GM12801 (cell line): ENCODE results near the gene HNRNPA3.

Experiments used
- CTCF ChIP-seq: IDR thresholded peaks from one replicate; pipeline ENCODE4 v1.5.1; 2011; ENCODE audit warnings: control low read depth; ENCODE audit not compliant: insufficient read length; ENCODE audit errors: extremely low read depth

Gene HNRNPA3

GRCh38 chr2:177243073-177243472, 30.5 kb downstream of the HNRNPA3 start:
- TF ChIP-seq CTCF, result no peak

GRCh38 chr2:177243476-177243875, 30.9 kb downstream of the HNRNPA3 start:
- no peak for TF ChIP-seq CTCF

- TF ChIP-seq CTCF, result no peak
Observed at GRCh38 chr2:177244244-177244771, 31.7 kb downstream of the HNRNPA3 start.

- TF ChIP-seq CTCF, result no peak
Observed at GRCh38 chr2:177245010-177245422, 32.4 kb downstream of the HNRNPA3 start.

- no peak for TF ChIP-seq CTCF
Observed at GRCh38 chr2:177246000-177246399, 33.4 kb downstream of the HNRNPA3 start.

GRCh38 chr2:177247693-177248262, 35.2 kb downstream of the HNRNPA3 start:
- TF ChIP-seq CTCF, result no peak

GRCh38 chr2:177249038-177249437, 36.4 kb downstream of the HNRNPA3 start:
- TF ChIP-seq CTCF, result no peak
